HL-60 (cell line): ENCODE data around the gene JMJD7.

Source experiments
- DNase-seq, 2 experiments: peaks; one replicate each; pipeline ENCODE4 v3.0.0-alpha.2; 2010 to 2020; ENCODE audit warnings: low read depth in 1 of 2, low spot score in 1 of 2
- H3K27ac ChIP-seq: fragments of 250-450 bp; sonication (Bioruptor Pico); replicated peaks from 2 replicates; pipeline ENCODE4 v1.5.1; 2020; ENCODE audit warnings: mild to moderate bottlenecking, moderate library complexity
- H3K27me3 ChIP-seq: fragments of 250-450 bp; sonication (Bioruptor Pico); 2 replicates; pipeline ENCODE4 v1.5.1; 2021; ENCODE audit warnings: mild to moderate bottlenecking, moderate library complexity; ENCODE audit not compliant: insufficient read depth, poor library complexity, severe bottlenecking
- H3K4me3 ChIP-seq: replicated peaks from 2 replicates; pipeline ENCODE4 v1.5.1; 2011; ENCODE audit warnings: mild to moderate bottlenecking, control low read depth, low read length; ENCODE audit not compliant: insufficient read depth
- GABPA ChIP-seq: IDR thresholded peaks from 2 replicates; pipeline ENCODE4 v1.6.1; 2012; ENCODE audit warnings: low read depth
- POLR2AphosphoS5 ChIP-seq: IDR thresholded peaks from 2 replicates; pipeline ENCODE4 v1.6.1; 2012; ENCODE audit warnings: low read depth
- SPI1 ChIP-seq: IDR thresholded peaks from 2 replicates; pipeline ENCODE4 v1.6.1; 2012; ENCODE audit warnings: low read depth, mild to moderate bottlenecking, borderline replicate concordance
- TF ChIP-seq, protein P1 (sequence below): IDR thresholded peaks from one replicate; pipeline ENCODE4 v1.5.1; 2011; ENCODE audit warnings: low read length, control low read depth, inconsistent platforms; ENCODE audit not compliant: insufficient read depth
- TF ChIP-seq, protein P2 (sequence below): IDR thresholded peaks from 2 replicates; pipeline ENCODE4 v1.6.1; 2012; ENCODE audit warnings: low read depth; ENCODE audit not compliant: insufficient replicate concordance

The JMJD7 gene

DNA sequence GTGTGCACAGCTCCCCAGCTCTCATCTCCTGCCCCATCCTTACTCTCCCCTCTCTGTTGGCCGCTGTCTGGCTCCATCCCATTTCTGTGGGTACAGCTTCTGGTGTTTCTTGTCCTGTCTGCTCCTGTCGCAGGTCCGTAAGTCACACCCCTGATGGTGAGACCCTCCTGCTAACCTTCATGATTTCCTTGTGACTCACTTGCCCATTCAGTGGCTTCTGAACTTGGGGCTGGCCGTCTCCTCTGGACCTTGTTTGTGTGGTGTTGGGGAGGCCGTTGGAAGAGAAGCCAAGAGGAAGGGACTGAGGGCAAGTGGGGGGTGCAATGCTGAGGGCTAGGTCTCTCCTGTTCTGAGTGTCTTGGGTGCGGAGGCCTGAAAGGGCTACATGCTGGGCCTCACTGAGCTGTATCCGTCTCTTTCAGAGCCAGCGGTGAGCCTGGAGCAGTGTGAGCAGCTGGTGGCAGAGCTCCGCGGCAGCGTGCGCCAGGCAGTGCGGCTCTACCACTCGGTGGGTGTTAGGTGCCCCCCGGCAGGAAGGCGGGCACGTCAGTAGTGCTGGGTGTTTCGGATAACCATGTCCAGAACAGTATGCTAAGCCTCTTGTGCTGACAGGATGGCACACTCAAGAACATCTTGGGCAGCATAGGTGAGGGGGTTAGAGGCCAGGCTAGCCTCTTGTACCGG, 3.7 kb upstream of the JMJD7 start:
- TF ChIP-seq SPI1 (no peak), POLR2AphosphoS5 (no peak), GABPA (no peak)
- TF ChIP-seq, protein P1, sequence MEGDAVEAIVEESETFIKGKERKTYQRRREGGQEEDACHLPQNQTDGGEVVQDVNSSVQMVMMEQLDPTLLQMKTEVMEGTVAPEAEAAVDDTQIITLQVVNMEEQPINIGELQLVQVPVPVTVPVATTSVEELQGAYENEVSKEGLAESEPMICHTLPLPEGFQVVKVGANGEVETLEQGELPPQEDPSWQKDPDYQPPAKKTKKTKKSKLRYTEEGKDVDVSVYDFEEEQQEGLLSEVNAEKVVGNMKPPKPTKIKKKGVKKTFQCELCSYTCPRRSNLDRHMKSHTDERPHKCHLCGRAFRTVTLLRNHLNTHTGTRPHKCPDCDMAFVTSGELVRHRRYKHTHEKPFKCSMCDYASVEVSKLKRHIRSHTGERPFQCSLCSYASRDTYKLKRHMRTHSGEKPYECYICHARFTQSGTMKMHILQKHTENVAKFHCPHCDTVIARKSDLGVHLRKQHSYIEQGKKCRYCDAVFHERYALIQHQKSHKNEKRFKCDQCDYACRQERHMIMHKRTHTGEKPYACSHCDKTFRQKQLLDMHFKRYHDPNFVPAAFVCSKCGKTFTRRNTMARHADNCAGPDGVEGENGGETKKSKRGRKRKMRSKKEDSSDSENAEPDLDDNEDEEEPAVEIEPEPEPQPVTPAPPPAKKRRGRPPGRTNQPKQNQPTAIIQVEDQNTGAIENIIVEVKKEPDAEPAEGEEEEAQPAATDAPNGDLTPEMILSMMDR = no peak
- TF ChIP-seq, protein P2, sequence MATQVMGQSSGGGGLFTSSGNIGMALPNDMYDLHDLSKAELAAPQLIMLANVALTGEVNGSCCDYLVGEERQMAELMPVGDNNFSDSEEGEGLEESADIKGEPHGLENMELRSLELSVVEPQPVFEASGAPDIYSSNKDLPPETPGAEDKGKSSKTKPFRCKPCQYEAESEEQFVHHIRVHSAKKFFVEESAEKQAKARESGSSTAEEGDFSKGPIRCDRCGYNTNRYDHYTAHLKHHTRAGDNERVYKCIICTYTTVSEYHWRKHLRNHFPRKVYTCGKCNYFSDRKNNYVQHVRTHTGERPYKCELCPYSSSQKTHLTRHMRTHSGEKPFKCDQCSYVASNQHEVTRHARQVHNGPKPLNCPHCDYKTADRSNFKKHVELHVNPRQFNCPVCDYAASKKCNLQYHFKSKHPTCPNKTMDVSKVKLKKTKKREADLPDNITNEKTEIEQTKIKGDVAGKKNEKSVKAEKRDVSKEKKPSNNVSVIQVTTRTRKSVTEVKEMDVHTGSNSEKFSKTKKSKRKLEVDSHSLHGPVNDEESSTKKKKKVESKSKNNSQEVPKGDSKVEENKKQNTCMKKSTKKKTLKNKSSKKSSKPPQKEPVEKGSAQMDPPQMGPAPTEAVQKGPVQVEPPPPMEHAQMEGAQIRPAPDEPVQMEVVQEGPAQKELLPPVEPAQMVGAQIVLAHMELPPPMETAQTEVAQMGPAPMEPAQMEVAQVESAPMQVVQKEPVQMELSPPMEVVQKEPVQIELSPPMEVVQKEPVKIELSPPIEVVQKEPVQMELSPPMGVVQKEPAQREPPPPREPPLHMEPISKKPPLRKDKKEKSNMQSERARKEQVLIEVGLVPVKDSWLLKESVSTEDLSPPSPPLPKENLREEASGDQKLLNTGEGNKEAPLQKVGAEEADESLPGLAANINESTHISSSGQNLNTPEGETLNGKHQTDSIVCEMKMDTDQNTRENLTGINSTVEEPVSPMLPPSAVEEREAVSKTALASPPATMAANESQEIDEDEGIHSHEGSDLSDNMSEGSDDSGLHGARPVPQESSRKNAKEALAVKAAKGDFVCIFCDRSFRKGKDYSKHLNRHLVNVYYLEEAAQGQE = no peak

DNA sequence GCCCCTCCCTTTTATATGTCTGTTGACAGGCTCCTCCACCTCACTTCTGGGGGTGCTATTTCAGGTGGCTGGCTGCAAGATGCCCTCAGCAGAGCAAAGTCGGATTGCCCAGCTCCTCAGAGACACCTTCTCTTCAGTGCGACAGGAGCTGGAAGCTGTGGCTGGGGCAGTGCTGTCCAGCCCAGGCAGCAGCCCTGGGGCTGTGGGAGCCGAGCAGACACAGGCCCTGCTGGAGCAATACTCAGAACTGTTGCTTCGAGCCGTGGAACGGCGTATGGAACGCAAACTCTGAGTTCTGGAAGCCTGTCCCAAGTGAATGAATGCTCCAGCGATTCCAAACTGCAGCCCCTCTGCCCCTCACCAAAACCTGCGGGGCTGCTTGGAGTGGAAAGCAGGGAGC, 2.7 kb upstream of the JMJD7 start:
- H3K4me3 ChIP-seq = no peak overlapping the region
- TF ChIP-seq, protein P1 = no peak
- TF ChIP-seq POLR2AphosphoS5 = no peak
- no peak for TF ChIP-seq GABPA
- TF ChIP-seq, protein P2 = no peak
- TF ChIP-seq SPI1 = no peak
- no peak overlapping the region for H3K27ac ChIP-seq
- H3K27me3 ChIP-seq = no peaks in the 10 kb centered on the region
- DNase-seq = no peak

More for the DNA sequence above, 3.7 kb upstream of the JMJD7 start:
- Histone ChIP-seq H3K4me3 (no peak overlapping the region), H3K27me3 (no peaks in the 10 kb centered on the region), H3K27ac (no peak overlapping the region)
- no peak for DNase-seq

DNA sequence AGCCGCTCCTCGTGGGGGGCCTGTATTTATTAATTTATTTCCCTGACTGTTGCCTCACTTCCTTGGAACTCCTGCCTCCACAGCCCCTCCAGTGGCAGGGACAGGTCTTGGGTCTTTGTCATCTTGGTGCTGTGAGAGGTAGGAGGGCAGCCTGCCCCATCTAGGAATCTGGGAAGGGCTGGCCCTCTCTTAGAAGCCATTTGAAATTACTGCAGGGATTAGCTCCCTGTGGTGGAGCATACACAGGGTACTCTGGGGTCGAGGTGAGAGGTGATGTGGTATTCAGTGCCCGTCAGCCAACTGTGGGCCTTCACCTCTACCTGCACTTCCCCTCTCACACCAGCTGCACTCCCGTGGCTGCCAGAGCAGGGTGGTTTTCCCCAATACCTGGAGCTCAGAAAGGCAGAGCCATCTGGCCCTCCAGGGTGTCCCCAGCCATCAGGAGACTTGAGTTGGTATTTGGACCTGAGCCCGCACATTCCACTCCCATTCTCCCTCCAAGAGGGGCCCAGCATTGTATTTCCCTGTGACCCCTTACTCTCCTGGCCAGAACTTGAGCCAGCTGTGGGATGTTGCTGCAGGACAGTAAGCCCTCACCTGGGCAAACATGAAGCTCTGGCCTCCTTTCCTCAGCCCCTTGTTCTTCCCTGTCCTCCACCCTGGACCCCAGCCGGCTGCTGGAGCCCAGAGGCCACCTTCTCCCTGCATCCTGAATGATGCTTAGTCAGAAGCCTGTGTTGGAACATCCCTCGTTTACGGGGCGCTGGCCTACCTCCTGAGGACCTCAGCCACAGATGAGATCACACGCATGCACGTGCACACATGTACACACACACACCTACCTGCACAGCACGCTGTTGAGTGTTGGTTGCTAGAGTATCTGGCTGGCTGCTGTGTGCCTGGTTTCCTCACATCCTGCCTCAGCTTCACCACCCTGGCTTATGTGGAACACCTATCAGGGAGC, 2.0 kb upstream of the JMJD7 start:
- no peak for DNase-seq
- TF ChIP-seq GABPA = no peak
- H3K4me3 ChIP-seq = no peak overlapping the region
- no peak overlapping the region for H3K27ac ChIP-seq
- H3K27me3 ChIP-seq = no peaks in the 10 kb centered on the region

DNA sequence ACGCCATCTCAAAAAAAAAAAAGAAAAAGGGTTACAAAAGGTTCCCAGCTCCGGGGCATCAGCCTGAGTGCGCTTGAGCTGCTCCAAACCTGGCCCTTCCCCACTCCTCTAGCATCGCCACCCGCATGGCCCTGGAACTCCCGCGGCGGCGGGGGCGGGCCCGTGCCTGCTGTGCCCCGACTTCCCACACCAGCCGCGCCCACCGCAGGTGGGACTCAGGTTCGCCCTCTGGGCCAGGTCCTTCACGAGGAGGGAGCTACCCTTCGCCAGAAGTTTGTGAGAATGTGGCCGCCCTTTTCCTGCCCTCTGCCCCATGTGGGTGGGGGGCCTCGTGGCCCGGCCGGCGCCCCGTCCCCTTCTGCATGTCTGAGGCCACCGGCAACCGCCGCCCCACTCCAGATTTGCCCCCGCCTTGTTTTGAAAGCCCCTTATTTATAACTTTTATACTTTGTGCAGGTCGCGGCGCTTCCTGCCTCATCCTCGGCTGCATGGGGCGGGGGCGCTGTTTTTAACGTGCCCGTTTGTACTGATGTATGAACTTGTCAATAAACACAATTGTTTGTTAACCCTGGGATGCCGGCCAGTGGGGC, 507 bp upstream of the JMJD7 start:
- TF ChIP-seq SPI1 (no peak), GABPA (no peak), POLR2AphosphoS5 (no peak)
- TF ChIP-seq, protein P1 = no peak
- TF ChIP-seq, protein P2 = no peak
- Histone ChIP-seq H3K4me3 (peak overlapping the region; percentile 94), H3K27me3 (no peaks in the 10 kb centered on the region), H3K27ac (peak overlapping the region; percentile 9)
- DNase-seq = no peak
